Nephron progenitor cell (in vitro differentiated cells): Measurements from ENCODE around the gene KDM1A.
"Not testable (repeated sequence)": the region's sequence is repeated elsewhere in the genome, so short reads cannot be mapped to it uniquely, and the experiment has no call there.

Source experiments
- DNase-seq: peaks from one replicate; pipeline ENCODE4 v3.0.0; 2021
- H3K27ac Mint-ChIP-seq: 2 replicates; pipeline ENCODE4 v1.8.0; 2021; ENCODE audit warnings: mild to moderate bottlenecking, moderate library complexity, mixed read lengths
- H3K27me3 Mint-ChIP-seq: 2 replicates; pipeline ENCODE4 v1.8.0; 2021; ENCODE audit warnings: mild to moderate bottlenecking, low read depth, mixed read lengths; ENCODE audit not compliant: poor library complexity
- H3K36me3 Mint-ChIP-seq: 2 replicates; pipeline ENCODE4 v1.8.0; 2021; ENCODE audit warnings: low read depth, mixed read lengths
- H3K4me1 Mint-ChIP-seq: 2 replicates; pipeline ENCODE4 v1.8.0; 2021; ENCODE audit warnings: mixed read lengths
- H3K4me3 Mint-ChIP-seq: 2 replicates; pipeline ENCODE4 v1.8.0; 2021; ENCODE audit warnings: mild to moderate bottlenecking, moderate library complexity, mixed read lengths
- H3K9me3 Mint-ChIP-seq: 2 replicates; pipeline ENCODE4 v1.8.0; 2021; ENCODE audit warnings: mild to moderate bottlenecking, moderate library complexity, mixed read lengths
- CTCF ChIP-seq: fragments of 200-600 bp; sonication (generic); IDR thresholded peaks from 2 replicates; pipeline ENCODE4 v1.5.0; 2021; ENCODE audit warnings: antibody characterized with exemption

Gene KDM1A

GRCh38 chr1:22975694-22976093 lies 43.6 kb upstream of the KDM1A start:
- H3K36me3 Mint-ChIP-seq = no peaks in the 10 kb centered on the region
- no peak for TF ChIP-seq CTCF
- H3K4me3 Mint-ChIP-seq = no peak overlapping the region
- no peak overlapping the region for H3K27ac Mint-ChIP-seq
- no peaks in the 10 kb centered on the region for H3K9me3 Mint-ChIP-seq
- DNase-seq = no peak
- H3K4me1 Mint-ChIP-seq = peaks cover 36% of the 10 kb centered on the region
- H3K27me3 Mint-ChIP-seq = peaks cover 5% of the 10 kb centered on the region

GRCh38 chr1:22976127-22976460 lies 43.2 kb upstream of the KDM1A start:
- peaks cover 6% of the 10 kb centered on the region for H3K27me3 Mint-ChIP-seq
- H3K9me3 Mint-ChIP-seq = no peaks in the 10 kb centered on the region
- TF ChIP-seq CTCF = no peak
- H3K36me3 Mint-ChIP-seq = no peaks in the 10 kb centered on the region
- no peak overlapping the region for H3K4me3 Mint-ChIP-seq
- H3K27ac Mint-ChIP-seq = no peak overlapping the region
- H3K4me1 Mint-ChIP-seq = peaks cover 34% of the 10 kb centered on the region
- DNase-seq = no peak

- H3K4me3 Mint-ChIP-seq = no peak overlapping the region
- H3K27ac Mint-ChIP-seq = no peak overlapping the region
- H3K4me1 Mint-ChIP-seq = peaks cover 29% of the 10 kb centered on the region
- H3K27me3 Mint-ChIP-seq = peaks cover 9% of the 10 kb centered on the region
- DNase-seq = peak; percentile 74
- H3K36me3 Mint-ChIP-seq = no peaks in the 10 kb centered on the region
- peak; percentile 74 for TF ChIP-seq CTCF
- no peaks in the 10 kb centered on the region for H3K9me3 Mint-ChIP-seq
These were observed 42.6 kb upstream of the KDM1A start for GRCh38 chr1:22976461-22977243.

GRCh38 chr1:22978299-22978698 lies 41.0 kb upstream of the KDM1A start:
- Mint-ChIP-seq H3K27me3 (peaks cover 9% of the 10 kb centered on the region), H3K4me3 (no peak overlapping the region), H3K4me1 (peaks cover 21% of the 10 kb centered on the region), H3K36me3 (no peaks in the 10 kb centered on the region), H3K9me3 (no peaks in the 10 kb centered on the region), H3K27ac (no peak overlapping the region)
- no peak for TF ChIP-seq CTCF
- no peak for DNase-seq

GRCh38 chr1:22980471-22980790 lies 38.8 kb upstream of the KDM1A start:
- not testable (repeated sequence) for H3K4me3 Mint-ChIP-seq, H3K9me3 Mint-ChIP-seq, DNase-seq, H3K27ac Mint-ChIP-seq, H3K27me3 Mint-ChIP-seq, H3K36me3 Mint-ChIP-seq
- peaks cover 10% of the 10 kb centered on the region for H3K4me1 Mint-ChIP-seq

- Mint-ChIP-seq H3K9me3 (no peaks in the 10 kb centered on the region), H3K4me3 (no peak overlapping the region), H3K4me1 (no peaks in the 10 kb centered on the region), H3K36me3 (no peaks in the 10 kb centered on the region), H3K27ac (no peak overlapping the region), H3K27me3 (peaks cover 15% of the 10 kb centered on the region)
- TF ChIP-seq CTCF = no peak
- DNase-seq = no peak
These were observed 35.3 kb upstream of the KDM1A start for GRCh38 chr1:22983944-22984343.

GRCh38 chr1:22992384-22992783 lies 26.9 kb upstream of the KDM1A start:
- H3K27ac Mint-ChIP-seq, H3K27me3 Mint-ChIP-seq, H3K4me1 Mint-ChIP-seq, H3K4me3 Mint-ChIP-seq, DNase-seq, H3K36me3 Mint-ChIP-seq: not testable (repeated sequence)
- peaks cover 40% of the 10 kb centered on the region for H3K9me3 Mint-ChIP-seq

GRCh38 chr1:22993220-22993795 lies 26.0 kb upstream of the KDM1A start:
- not testable (repeated sequence) for DNase-seq, H3K36me3 Mint-ChIP-seq, H3K4me1 Mint-ChIP-seq, H3K4me3 Mint-ChIP-seq, H3K27me3 Mint-ChIP-seq, H3K27ac Mint-ChIP-seq
- peaks cover 40% of the 10 kb centered on the region for H3K9me3 Mint-ChIP-seq
